Breast epithelium (tissue), 4 donors: Measurements from ENCODE around the gene NKX6-2. TPM values are rescaled to one million over a fixed set of nuclear protein-coding genes. Genes with fewer than 3 reads are reported as not detected.

ENCODE experiments used
- DNase-seq, 2 donors: peaks; one replicate each; pipeline ENCODE4 v3.0.0-alpha.2; 2019; ENCODE audit warnings: low spot score in 2 of 2
- H3K27ac ChIP-seq, 2 donors: fragments of 200-600 bp; sonication (generic) in 1 of 2; one replicate each; pipeline ENCODE4 v1.5.1; 2016 to 2019; ENCODE audit warnings: mild to moderate bottlenecking in 1 of 2
- H3K27me3 ChIP-seq, 2 donors: fragments of 200-600 bp; sonication (generic) in 1 of 2; one replicate each; pipeline versions ENCODE4 v1.5.1 to v1.6.0; 2017 to 2019; ENCODE audit warnings: control low read depth in 1 of 2, mild to moderate bottlenecking in 1 of 2
- H3K36me3 ChIP-seq: fragments of 200-600 bp; one replicate; pipeline ENCODE4 v1.5.1; 2019
- H3K4me1 ChIP-seq, 2 donors: fragments of 200-600 bp; sonication (generic); one replicate each; pipeline ENCODE4 v1.5.1; 2016 to 2019; ENCODE audit warnings: control low read depth in 1 of 2
- H3K4me3 ChIP-seq, 3 donors: fragments of 200-600 bp; sonication (generic); 1 replicate in 2 of 3; 2 replicates in 1 of 3; pipeline ENCODE4 v1.5.1; 2016 to 2019; ENCODE audit warnings: mild to moderate bottlenecking in 3 of 3, moderate library complexity in 2 of 3
- H3K9me3 ChIP-seq, 2 donors: fragments of 200-600 bp; sonication (generic) in 1 of 2; one replicate each; pipeline ENCODE4 v1.5.1; 2016 to 2019; ENCODE audit warnings: control low read depth in 1 of 2
- CTCF ChIP-seq, 3 donors: fragments of 450-650 bp; IDR thresholded peaks; one replicate each; pipeline ENCODE4 v1.5.1; 2016 to 2017; ENCODE audit warnings: antibody characterized with exemption in 3 of 3, mild to moderate bottlenecking in 3 of 3, moderate library complexity in 3 of 3
- POLR2A ChIP-seq: fragments of 450-650 bp; IDR thresholded peaks from one replicate; pipeline ENCODE4 v1.6.1; 2016; ENCODE audit warnings: antibody characterized with exemption, mild to moderate bottlenecking, moderate library complexity
- POLR2AphosphoS5 ChIP-seq, 3 donors: sonication (generic); formaldehyde crosslinking; IDR thresholded peaks; one replicate each; pipeline ENCODE4 v1.6.1; 2017; ENCODE audit warnings: antibody characterized with exemption in 3 of 3
- intact Hi-C: fragments of 100-400 bp; cut with DNase I; formaldehyde crosslinking; loops from one replicate; pipeline ENCODE4 v1.15.1; 2023; ENCODE audit warnings: low total_unique reads
- total RNA-seq, 3 donors: library from RNA; depleted of rRNA; stranded (reverse); fragments of >200 nt; gene quantifications; one replicate each; pipeline ENCODE4 v1.1.0, GENCODE V29; 2016

The NKX6-2 gene
- total RNA-seq, 3 donors from 2014 or later = not detected

GRCh38 chr10:132809232-132810140 is 23.5 kb upstream of the NKX6-2 start:
- H3K9me3 ChIP-seq = no peaks in the 10 kb centered on the region
- H3K4me3 ChIP-seq = no peak overlapping the region
- no peak overlapping the region for H3K27ac ChIP-seq
- H3K27me3 ChIP-seq = peaks cover 0 to 79% of the 10 kb centered on the region in 2 donors
- TF ChIP-seq POLR2AphosphoS5 (IDR thresholded peaks at IDR 0.05) = no peak
- TF ChIP-seq POLR2A = no peak
- no peak for TF ChIP-seq CTCF (IDR thresholded peaks at IDR 0.05)
- intact Hi-C loops = no loop called here
- H3K36me3 ChIP-seq = no peaks in the 10 kb centered on the region
- no peak for DNase-seq
- no peaks in the 10 kb centered on the region for H3K4me1 ChIP-seq

GRCh38 chr10:132808383-132809231 is 22.7 kb upstream of the NKX6-2 start:
- TF ChIP-seq POLR2A = no peak
- TF ChIP-seq CTCF (IDR thresholded peaks at IDR 0.05) = no peak
- TF ChIP-seq POLR2AphosphoS5 (IDR thresholded peaks at IDR 0.05) = no peak
- Histone ChIP-seq H3K9me3 (no peaks in the 10 kb centered on the region), H3K27ac (no peak overlapping the region), H3K4me3 (no peak overlapping the region), H3K27me3 (peaks cover 0 to 75% of the 10 kb centered on the region in 2 donors), H3K4me1 (no peaks in the 10 kb centered on the region), H3K36me3 (no peaks in the 10 kb centered on the region)
- DNase-seq = no peak
- intact Hi-C loops = no loop called here

- no peak overlapping the region for H3K27ac ChIP-seq
- H3K27me3 ChIP-seq = peaks cover 0 to 76% of the 10 kb centered on the region in 2 donors
- no peaks in the 10 kb centered on the region for H3K4me1 ChIP-seq
- no peak overlapping the region for H3K4me3 ChIP-seq
- TF ChIP-seq CTCF (IDR thresholded peaks at IDR 0.05) (no peak), POLR2A (no peak), POLR2AphosphoS5 (IDR thresholded peaks at IDR 0.05) (no peak)
- no peaks in the 10 kb centered on the region for H3K36me3 ChIP-seq
- intact Hi-C loops = no loop called here
- no peaks in the 10 kb centered on the region for H3K9me3 ChIP-seq
- DNase-seq = no peak
Measured at GRCh38 chr10:132807621-132808049, 21.7 kb upstream of the NKX6-2 start.

GRCh38 chr10:132806561-132807003 is 20.6 kb upstream of the NKX6-2 start:
- TF ChIP-seq CTCF (IDR thresholded peaks at IDR 0.05) (no peak), POLR2AphosphoS5 (IDR thresholded peaks at IDR 0.05) (no peak), POLR2A (no peak)
- no peak for DNase-seq
- H3K36me3 ChIP-seq = no peaks in the 10 kb centered on the region

More at GRCh38 chr10:132806561-132807003, 20.6 kb upstream of the NKX6-2 start:
- Histone ChIP-seq H3K9me3 (peaks cover 5 to 6% of the 10 kb centered on the region in 2 donors), H3K27ac (no peak overlapping the region), H3K4me3 (no peak overlapping the region), H3K27me3 (peaks cover 0 to 70% of the 10 kb centered on the region in 2 donors), H3K4me1 (no peaks in the 10 kb centered on the region)
- intact Hi-C loops = no loop called here
